K562 (cell line): ENCODE data around the gene DOCK3. TPM values are rescaled to one million over a fixed set of nuclear protein-coding genes. Genes with fewer than 3 reads are reported as not detected.

Experiments
- E2F8 ChIP-seq: fragments of 450-650 bp; IDR thresholded peaks from 2 replicates; pipeline ENCODE4 v1.7.1; 2018; ENCODE audit warnings: mild to moderate bottlenecking, low read depth; ENCODE audit not compliant: partially characterized antibody
- NELFE ChIP-seq: IDR thresholded peaks from 2 replicates; pipeline ENCODE4 v1.6.1; 2011; ENCODE audit warnings: mild to moderate bottlenecking; ENCODE audit not compliant: insufficient read depth, insufficient read length
- SRSF1 ChIP-seq: fragments of 200-400 bp; formaldehyde crosslinking; IDR thresholded peaks from 2 replicates; pipeline ENCODE4 v1.6.1; 2017; ENCODE audit warnings: mild to moderate bottlenecking, low read depth, low read length, moderate library complexity
- TBL1XR1 ChIP-seq, 2 experiments: IDR thresholded peaks; 2 replicates each; pipeline ENCODE4 v1.6.1; 2012; ENCODE audit warnings: improper control_type of control experiment in 2 of 2, low read length in 2 of 2, mild to moderate bottlenecking in 1 of 2
- polyA plus RNA-seq, 8 experiments: library from polyadenylated mRNA; depleted of rRNA in 4 of 8; stranded (reverse) in 5 of 8; unstranded in 3 of 8; fragments of >200 nt; fragmentation: Nextera tagmentation in 2 of 8; fragmentation: Illumina TruSeq in 1 of 8; extraction: Ambion mirVana in 2 of 8; extraction: Trizol in 1 of 8; gene quantifications; 2 replicates each; pipeline versions ENCODE4 v1.2.1 to v1.2.3, GENCODE V29; 2011 to 2014; ENCODE audit warnings: inconsistent platforms in 1 of 8, missing spikeins in 1 of 8
- total RNA-seq, 7 experiments: library from RNA; depleted of rRNA in 6 of 7; stranded (reverse); fragments of >200 nt in 6 of 7; fragmentation: Illumina TruSeq in 2 of 7; extraction: Trizol in 2 of 7; gene quantifications; 2 replicates each; pipeline versions ENCODE4 v1.2.1 to v1.2.3, GENCODE V29; 2011 to 2021; ENCODE audit warnings: low replicate concordance in 1 of 7
- TF ChIP-seq, protein P1 (sequence below), 2 experiments: fragments of 450-650 bp in 1 of 2; sonication (generic) in 1 of 2; formaldehyde crosslinking in 1 of 2; IDR thresholded peaks in 1 of 2; conservative IDR thresholded peaks in 1 of 2; 2 replicates each; pipeline versions ENCODE4 v1.6.1 to v1.8.1; 2016 to 2023; ENCODE audit warnings: mild to moderate bottlenecking in 2 of 2, moderate library complexity in 2 of 2, inconsistent platforms in 1 of 2, missing genetic modification reagents in 1 of 2
- TF ChIP-seq, protein P2 (sequence below), 2 experiments: fragments of 200-800 bp in 1 of 2; sonication (Bioruptor generic) in 1 of 2; sonication (generic) in 1 of 2; formaldehyde crosslinking in 1 of 2; IDR thresholded peaks in 1 of 2; conservative IDR thresholded peaks in 1 of 2; 2 replicates each; pipeline versions ENCODE4 v1.5.0 to v1.6.1; 2016 to 2020; ENCODE audit warnings: missing compliant biosample characterization in 1 of 2, missing genetic modification characterization in 1 of 2, missing genetic modification reagents in 1 of 2

DOCK3 gene
- total and polyA plus RNA-seq, 9 of the 15 experiments (the other 6 are each of a cell fraction or from before 2014, with no cell fraction given) = under 0.01 to 0.03 (median 0.01) TPM; not detected in 4

DNA sequence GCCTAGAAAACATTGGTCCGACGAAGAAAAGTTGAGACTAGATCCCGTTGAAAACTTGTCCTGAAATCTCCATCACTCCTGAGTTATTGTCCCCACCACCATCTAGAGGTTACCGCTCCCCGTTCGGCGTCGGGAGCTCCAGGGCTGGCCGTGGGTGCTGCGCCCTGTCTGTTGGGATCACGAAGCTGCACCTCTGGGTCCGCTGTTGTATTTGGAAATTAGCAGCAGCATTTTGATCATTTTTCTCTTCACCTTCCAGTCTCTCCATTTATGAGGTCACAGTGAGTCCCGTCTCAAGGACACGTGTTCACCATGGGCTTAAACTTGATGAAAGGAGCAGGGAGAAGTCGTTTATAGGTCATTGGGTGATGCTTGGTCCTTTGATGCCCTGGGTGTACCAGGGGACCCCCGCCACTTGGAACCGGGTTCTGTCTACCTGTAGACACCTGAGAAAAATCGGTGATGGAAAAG is 710.9 kb downstream of the DOCK3 start (continued):
- TF ChIP-seq SRSF1 = no peak
- TF ChIP-seq, protein P1, sequence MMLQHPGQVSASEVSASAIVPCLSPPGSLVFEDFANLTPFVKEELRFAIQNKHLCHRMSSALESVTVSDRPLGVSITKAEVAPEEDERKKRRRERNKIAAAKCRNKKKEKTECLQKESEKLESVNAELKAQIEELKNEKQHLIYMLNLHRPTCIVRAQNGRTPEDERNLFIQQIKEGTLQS (IDR thresholded peaks at IDR 0.05) = no peak
- TF ChIP-seq, protein P1 (CRISPR knock-in tag; conservative IDR thresholded peaks at IDR 0.05) = no peak
- TF ChIP-seq E2F8 = no peak
- TF ChIP-seq TBL1XR1 (IDR thresholded peaks at IDR 0.05; ENCODE audit: low read length in 2 of 2) = no peak
- no peak for TF ChIP-seq NELFE
- TF ChIP-seq, protein P2, sequence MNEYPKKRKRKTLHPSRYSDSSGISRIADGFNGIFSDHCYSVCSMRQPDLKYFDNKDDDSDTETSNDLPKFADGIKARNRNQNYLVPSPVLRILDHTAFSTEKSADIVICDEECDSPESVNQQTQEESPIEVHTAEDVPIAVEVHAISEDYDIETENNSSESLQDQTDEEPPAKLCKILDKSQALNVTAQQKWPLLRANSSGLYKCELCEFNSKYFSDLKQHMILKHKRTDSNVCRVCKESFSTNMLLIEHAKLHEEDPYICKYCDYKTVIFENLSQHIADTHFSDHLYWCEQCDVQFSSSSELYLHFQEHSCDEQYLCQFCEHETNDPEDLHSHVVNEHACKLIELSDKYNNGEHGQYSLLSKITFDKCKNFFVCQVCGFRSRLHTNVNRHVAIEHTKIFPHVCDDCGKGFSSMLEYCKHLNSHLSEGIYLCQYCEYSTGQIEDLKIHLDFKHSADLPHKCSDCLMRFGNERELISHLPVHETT (CRISPR knock-in tag; conservative IDR thresholded peaks at IDR 0.05 in 1 of 2, IDR thresholded peaks at IDR 0.05 in 1 of 2) = no peak
